GM19099 (cell line): ENCODE results near the gene POU6F2.

Experiments used
- POLR2A ChIP-seq: IDR thresholded peaks from 3 replicates; pipeline ENCODE4 v1.6.1; 2011; ENCODE audit warnings: low read depth; ENCODE audit not compliant: insufficient read length; ENCODE audit errors: extremely low read depth

Gene POU6F2

DNA sequence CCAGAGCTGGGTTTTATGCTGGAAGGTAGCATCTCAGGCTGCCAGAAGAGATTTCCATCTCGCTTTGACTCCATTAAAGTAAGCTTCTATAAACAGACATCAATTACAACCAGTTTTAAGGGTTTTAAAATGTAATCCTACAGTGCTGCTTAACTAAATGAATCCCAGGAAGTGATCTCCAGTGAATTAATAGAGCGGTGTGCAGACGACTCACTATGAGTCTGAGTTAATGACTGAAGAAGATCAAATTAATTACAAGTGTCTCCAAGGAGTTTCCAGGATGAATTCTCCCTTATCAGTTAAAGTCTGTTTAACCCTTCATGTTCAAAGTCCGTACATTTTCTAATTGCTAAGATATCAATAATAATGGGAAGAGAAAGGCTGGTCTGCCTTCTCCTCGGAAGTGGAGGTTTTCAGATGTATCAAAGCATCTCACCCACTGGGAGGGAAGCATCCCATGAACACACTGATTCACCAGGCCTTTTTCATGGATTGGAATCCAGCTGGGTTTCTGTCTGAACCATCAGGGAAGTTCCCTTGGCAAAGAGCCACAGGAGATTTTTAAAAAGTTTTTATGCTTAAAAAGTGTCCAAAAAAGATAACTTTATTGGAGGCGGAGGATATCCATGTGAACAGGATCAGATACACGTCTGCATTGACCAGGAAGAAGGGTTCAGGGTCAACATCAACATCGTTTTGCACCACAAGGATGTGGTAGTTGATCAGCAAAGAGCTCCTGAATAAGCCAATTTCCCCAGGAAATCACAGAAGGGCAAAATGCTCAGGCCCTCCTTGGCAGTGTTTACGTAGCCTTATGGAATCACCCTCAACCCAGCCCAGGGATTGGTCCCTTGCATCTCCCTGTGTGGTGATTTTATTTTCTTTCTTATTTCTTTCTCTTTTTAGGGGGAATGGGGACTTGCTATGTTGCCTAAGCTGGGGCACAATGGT is 288.2 kb downstream of the POU6F2 start:
- no peak for TF ChIP-seq POLR2A

DNA sequence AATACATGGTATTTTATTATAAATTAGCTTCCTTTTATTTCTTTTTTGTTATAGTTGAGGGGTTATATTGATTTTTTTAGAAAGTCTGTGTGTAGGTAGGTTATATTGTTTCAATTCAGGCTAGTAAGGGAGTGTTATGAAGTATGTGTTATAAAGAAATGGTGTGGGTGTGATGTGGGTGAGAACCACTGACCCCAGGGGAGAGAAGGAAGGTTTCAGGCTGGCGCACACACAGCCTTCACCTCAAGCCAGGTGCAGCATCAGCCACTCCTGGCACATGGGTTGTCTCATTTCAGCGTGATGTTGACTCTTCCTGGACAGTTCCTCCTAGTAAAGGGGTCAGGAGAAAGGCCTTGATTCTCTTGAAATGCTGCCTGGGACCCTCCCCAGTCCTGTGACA is 291.3 kb downstream of the POU6F2 start:
- TF ChIP-seq POLR2A, result no peak

DNA sequence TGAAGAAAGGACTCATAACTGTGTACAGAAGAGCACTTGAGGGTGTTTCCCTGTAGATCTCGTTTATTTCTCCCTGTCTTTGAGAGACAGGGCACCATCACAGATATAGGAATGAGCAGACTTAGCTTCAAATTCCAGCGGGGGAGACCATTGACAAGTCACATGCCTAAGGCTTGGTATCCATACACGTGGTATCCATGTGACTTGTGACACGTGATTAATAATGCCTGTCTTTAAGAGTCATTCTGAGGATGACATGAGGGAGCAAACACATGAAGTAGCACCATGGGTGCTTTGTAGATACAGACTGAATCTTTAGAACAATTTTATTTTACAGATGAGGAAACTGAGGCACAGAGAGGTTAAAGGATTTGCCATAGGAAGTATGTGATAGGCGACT is 292.3 kb downstream of the POU6F2 start:
- no peak for TF ChIP-seq POLR2A

DNA sequence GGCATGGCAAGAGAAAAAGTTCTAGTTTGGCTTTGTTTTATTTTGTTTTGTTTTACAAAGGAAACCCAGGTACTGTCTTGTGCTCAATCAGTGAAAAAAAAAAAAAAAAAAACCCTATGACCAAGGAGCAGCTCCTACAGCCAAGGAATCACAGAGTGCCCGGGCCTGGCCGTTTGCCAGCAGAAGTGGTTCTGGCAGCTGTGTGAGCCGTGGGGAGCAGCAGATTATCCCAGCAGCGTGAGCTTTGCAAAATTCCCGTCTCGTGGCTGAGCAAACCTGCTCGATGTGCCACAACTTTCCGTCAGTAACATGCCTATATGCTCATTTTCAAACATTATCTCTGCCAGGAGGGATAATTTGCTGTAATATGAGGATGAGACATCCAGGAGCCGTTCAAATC is 293.7 kb downstream of the POU6F2 start:
- TF ChIP-seq POLR2A, result no peak

DNA sequence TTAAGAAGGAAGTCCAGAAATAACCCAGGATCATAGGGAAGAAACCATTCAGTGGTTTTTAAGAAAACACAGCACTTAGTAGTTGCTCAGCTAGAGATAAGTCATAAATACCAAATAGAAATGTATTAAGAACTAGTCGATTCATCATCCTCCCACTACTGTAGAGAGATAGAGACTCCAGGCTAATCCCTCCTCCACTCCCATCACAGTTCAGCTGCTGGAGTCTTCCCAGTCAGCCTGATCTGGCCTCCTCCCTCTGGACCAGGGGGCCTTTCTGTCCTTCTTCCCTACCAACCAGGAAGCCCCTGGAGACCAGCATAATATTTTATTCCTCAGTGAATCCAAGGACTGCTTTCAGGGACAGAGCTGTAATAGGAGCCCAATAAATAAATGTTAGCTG is 294.4 kb downstream of the POU6F2 start:
- no peak for TF ChIP-seq POLR2A

DNA sequence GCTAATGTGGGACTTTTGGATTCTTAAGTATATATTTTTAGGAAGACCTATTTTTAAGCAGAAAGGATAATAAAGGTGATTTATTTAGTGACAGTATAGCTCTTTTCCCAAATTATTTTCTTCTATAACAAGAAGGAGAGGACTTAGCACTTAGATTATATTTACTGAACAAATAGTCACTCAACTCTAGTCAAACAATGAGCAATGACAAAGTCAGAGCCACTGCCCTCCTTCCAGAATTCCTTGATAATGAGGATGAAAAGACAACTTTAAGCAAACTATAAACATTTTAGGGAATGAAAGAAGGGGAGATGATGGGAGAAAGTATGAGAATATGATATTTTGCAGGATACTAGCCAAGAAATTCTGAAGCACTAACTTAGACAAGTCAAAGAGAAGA is 295.0 kb downstream of the POU6F2 start:
- TF ChIP-seq POLR2A, result no peak

DNA sequence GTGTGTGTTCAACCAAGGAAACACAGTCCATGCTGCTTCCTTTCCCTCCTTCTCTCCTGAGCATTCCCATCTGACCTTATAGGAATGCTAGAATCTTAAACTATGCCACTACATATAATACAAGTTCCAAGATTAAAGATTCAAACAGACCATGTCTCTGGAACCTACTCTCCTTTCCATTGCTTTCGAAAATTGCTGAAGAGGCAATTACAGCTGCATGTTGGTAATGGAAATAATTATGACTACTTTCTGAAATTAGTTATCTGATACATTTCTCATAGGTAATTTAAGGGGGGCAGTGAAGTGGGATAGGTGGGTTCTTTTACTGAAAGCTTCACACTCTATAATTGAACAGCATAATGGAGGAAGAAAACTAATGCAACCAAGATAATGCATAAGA is 302.6 kb downstream of the POU6F2 start:
- TF ChIP-seq POLR2A, result no peak

DNA sequence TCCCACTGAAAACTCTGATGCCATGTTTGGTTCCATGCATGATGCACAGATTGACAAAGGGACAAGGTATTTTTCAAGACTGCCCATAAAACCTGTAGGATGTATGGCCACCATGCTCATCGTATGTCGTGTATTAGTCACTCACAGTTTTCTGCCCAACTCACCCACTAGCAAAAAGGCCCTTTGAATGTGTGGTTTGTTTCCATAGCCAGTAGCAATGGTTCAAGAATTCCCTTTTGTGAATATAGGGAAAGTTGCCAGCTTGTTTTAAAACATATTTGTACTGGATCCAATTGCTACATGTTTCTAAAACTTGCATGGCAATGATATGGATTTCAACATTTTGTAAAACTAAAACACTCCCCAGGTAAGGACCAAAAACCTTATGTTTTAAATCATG is 307.5 kb downstream of the POU6F2 start:
- no peak for TF ChIP-seq POLR2A

DNA sequence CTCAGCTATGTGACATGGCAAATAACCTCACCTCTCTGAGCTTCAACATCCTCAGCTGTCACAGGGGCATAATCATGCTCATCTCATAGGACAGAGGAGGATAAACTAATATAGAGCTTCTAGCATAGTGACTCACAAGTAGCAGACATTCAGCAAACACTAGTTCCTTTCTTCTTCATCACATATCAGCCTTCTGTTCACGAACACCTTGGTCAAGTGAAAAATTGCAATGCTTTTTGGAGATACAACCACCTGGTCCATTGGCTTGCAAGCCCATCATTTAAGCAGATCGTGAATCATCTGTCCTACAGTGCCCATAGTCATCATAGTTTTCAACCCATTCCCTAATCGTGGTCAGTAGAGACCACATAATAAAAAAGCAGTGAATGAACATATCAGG is 310.6 kb downstream of the POU6F2 start:
- TF ChIP-seq POLR2A, result no peak

DNA sequence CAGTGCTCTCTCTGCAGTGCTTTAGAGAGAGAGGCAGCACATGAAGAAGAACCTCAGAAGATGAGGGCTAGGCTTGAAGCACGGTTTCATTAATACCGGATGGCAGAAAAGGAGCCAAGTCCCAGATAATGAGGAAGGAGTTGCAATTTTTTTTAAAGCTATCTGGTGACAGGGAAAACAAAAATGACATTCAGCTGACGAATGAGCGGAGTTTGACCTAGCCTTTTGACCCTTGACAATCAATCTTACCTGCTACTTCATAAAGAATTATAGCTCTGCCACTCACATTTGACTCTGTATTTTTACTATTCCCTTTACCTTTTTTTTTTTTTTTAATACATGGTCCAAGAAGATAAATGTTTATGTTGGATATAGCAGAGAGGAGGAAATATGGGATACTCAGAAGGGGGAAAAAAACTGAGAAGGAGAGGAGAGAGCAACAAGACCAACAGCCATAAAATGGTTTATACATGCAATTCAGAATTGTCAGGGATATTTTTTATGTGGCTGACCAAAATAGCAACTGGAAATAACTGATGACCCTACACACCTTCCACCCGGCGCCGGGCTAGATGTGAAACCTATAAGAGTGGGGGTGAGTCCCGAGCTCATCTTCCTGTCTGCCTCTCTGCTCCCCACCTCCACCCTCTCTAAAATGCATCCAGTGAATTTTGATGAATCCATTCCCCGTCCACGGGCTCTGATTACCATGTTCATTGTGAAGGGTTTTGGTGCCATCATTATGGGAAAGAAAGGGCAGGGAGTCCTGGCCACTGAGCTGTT is 314.1 kb downstream of the POU6F2 start:
- TF ChIP-seq POLR2A, result no peak

DNA sequence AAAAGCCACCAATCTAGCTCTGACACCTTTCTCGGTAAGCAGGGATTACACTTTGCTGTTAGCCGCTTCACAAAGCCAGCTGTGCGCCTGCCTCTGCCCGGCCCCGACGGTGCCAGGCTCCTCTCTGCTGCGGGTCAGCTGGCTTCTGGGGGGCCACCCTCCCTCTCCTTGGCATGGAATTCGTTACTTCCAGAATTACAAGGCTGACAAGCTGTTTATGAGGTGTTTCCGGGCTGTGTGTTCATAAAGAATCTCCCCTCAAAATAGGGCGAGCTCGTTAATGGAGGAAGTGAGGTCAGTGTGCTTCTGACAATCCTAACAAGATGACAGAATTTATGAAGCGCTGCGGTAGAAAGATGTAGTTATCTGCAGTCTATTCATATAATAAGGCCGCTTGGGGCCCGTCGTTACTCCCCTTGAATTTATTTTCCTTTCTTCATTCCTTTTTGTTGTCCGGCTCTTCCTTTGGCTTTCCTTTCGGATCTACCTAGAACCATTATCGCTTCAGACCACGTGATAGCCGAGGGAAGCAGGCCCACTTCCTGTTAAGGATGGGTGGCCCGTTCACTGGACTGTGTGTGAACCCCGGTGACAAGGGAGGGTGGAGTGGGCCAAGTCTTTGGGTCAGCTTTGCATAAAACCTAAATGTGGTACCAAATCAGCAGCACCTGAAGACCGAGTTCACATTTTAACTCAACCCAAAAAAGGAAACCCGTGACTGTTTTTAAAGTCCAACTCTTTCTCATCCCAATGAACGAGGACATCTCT is 315.5 kb downstream of the POU6F2 start:
- no peak for TF ChIP-seq POLR2A

DNA sequence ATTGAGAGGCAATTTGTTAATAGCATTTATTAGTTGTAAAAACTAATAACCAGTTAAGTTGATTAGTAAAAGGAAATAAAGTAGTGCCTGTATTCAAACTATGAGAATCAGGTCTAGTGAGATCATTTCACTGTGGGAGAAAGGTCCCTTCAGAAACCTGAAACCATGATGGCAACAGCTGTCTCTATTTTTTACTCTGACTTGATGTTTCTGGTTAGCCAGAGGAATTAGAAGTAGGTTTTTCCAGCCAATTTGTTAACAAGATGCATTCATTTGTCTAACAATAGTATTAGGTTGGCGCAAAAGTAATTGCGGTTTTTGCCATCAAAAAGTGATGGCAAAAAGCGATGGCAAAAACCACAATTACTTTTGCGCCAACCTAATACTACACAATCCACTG is 316.3 kb downstream of the POU6F2 start:
- no peak for TF ChIP-seq POLR2A

DNA sequence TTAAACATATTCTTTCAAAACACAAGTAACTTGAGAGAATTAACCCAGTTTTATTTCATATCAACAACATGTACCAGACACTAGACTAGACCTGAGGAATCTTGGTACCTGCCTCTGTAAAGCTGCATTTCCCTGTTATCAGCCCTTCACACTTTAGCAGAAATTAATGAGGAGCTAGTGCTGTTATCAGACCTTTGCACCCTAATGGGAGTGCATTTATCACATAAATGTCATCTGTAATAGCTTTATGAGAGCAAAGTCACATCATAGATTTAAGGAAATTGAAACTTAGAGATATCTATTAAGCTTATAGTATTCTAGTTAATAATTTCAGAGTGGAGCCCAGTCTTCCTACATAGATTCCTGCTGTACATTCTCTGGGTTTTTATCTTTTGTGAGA is 318.1 kb downstream of the POU6F2 start:
- no peak for TF ChIP-seq POLR2A

DNA sequence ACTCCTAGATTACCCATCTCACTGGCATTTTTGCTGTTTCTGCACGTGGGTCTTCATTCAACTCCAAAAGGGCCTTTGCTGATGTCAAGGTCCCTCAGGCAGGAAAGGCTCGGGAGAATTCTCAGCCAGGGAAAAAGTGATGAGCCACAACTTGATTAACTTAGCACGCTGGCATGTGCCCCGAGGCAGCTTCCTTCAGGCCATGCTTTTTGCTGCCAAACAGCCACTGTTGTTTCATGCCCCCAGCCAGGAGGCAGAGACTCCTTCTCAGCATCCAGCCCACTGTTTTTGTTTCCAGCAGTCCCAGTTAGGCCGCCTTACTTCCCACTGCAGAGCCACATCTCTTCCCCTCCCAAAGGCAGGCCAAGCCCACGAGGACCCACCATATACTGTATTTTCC is 322.0 kb downstream of the POU6F2 start:
- TF ChIP-seq POLR2A, result no peak

DNA sequence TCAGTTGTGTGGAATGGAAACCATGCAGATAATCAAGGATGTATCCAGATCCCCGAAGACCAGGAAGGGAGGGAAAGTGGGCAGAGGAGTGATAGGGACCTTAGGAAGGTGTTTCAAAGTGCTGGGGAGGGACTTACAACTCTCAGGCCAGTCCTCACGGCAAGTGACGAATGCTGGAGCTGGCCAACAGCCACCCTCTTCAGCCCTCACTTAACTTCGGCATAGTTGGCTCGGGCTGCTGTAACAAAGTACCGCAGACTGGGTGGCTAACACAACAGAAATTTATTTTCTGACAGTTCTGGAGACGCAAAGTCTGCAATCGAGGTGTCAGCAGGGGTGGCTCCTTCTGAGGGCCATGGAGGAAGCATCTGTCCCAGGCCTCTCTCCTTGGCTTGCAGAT is 322.6 kb downstream of the POU6F2 start:
- no peak for TF ChIP-seq POLR2A

DNA sequence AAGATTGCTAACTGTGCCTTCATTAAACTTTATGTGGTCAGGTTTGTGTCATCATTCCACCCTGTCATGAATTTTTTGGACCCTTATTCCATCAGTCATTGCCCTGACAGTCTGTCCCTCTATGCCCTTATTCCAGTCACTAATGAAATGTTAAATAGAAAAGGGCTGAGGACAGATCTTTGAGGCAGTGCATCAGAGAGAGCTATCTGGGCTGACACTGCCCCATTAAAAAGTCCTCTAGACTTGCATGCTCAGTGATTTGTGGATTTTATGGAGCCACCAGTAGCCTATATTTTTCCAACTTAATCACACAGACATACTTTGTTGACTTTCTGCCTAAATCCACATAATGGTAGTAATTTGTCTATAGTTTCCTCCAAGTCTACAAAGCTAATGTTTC is 323.8 kb downstream of the POU6F2 start:
- no peak for TF ChIP-seq POLR2A

DNA sequence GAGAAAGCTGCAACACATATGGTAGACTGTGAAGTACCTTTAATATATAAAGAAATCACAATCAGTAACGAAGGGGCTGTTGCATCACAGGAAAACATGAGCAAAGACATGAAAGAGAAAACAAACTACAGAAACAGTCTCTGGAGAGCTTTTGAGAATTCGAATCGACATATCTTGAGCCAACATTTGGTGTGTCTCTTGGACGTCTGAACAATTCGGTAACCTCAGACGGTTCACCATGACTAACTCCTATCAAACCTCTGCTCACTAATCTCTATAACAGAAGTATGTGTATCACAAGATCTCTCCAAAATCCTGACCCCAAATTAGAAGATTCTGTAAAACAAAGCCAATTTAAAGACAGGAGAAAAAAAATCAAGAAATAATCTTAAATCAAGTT is 326.5 kb downstream of the POU6F2 start:
- no peak for TF ChIP-seq POLR2A
